Liver (tissue), 9 donors: ENCODE data around the gene SNX5. TPM values are rescaled to one million over a fixed set of nuclear protein-coding genes. Genes with fewer than 3 reads are reported as not detected.
A peak's percentile ranks its signal among the peaks of the same experiment; 100 is the strongest.

Experiments
- DNase-seq: peaks from one replicate; pipeline ENCODE4 v3.0.0-alpha.2; 2017; ENCODE audit warnings: low spot score
- H3K27ac ChIP-seq, 2 donors: one replicate each; pipeline ENCODE4 v1.7.0; 2013; ENCODE audit warnings: inconsistent platforms in 2 of 2, low read length in 2 of 2, control low read depth in 1 of 2, low read depth in 1 of 2, mild to moderate bottlenecking in 1 of 2
- H3K27me3 ChIP-seq, 4 donors: one replicate each; pipeline versions ENCODE4 v1.6.1 to v1.7.0; 2013; ENCODE audit warnings: low read length in 3 of 4, inconsistent platforms in 1 of 4, mild to moderate bottlenecking in 1 of 4, moderate library complexity in 1 of 4; ENCODE audit not compliant: control insufficient read depth in 4 of 4, insufficient read depth in 4 of 4
- H3K36me3 ChIP-seq, 4 donors: one replicate each; pipeline versions ENCODE4 v1.6.1 to v1.7.0; 2013; ENCODE audit warnings: low read length in 3 of 4, mild to moderate bottlenecking in 3 of 4, low read depth in 1 of 4, moderate library complexity in 1 of 4; ENCODE audit not compliant: control insufficient read depth in 4 of 4, insufficient read depth in 3 of 4
- H3K4me1 ChIP-seq, 4 donors: one replicate each; pipeline versions ENCODE4 v1.6.1 to v1.7.0; 2013; ENCODE audit warnings: low read length in 3 of 4, mild to moderate bottlenecking in 3 of 4, moderate library complexity in 1 of 4; ENCODE audit not compliant: control insufficient read depth in 4 of 4, insufficient read depth in 4 of 4
- H3K4me3 ChIP-seq, 3 donors: one replicate each; pipeline versions ENCODE4 v1.6.1 to v1.7.0; 2013; ENCODE audit warnings: low read length in 3 of 3, control low read depth in 1 of 3, low read depth in 1 of 3, mild to moderate bottlenecking in 1 of 3
- H3K9ac ChIP-seq, 2 donors: one replicate each; pipeline ENCODE4 v1.7.0; 2013; ENCODE audit warnings: low read length in 2 of 2, mild to moderate bottlenecking in 2 of 2, moderate library complexity in 2 of 2, control low read depth in 1 of 2, low read depth in 1 of 2
- H3K9me3 ChIP-seq, 4 donors: one replicate each; pipeline versions ENCODE4 v1.6.1 to v1.7.0; 2013; ENCODE audit warnings: low read length in 3 of 4; ENCODE audit not compliant: control insufficient read depth in 4 of 4
- ATF3 ChIP-seq: IDR thresholded peaks from 2 replicates; pipeline ENCODE4 v1.6.1; 2016; ENCODE audit warnings: antibody characterized with exemption
- EGR1 ChIP-seq, 2 donors: IDR thresholded peaks; 2 replicates each; pipeline ENCODE4 v1.6.1; 2016 to 2018; ENCODE audit warnings: antibody characterized with exemption in 2 of 2, low read depth in 2 of 2
- FOXA1 ChIP-seq: IDR thresholded peaks from 2 replicates; pipeline ENCODE4 v1.6.1; 2016; ENCODE audit warnings: antibody characterized with exemption
- FOXA2 ChIP-seq: IDR thresholded peaks from 2 replicates; pipeline ENCODE4 v1.6.1; 2016; ENCODE audit warnings: antibody characterized with exemption
- GABPA ChIP-seq, 2 donors: IDR thresholded peaks in 1 of 2; conservative IDR thresholded peaks in 1 of 2; 2 replicates each; pipeline ENCODE4 v1.6.1; 2016; ENCODE audit warnings: antibody characterized with exemption in 2 of 2, mild to moderate bottlenecking in 1 of 2, moderate library complexity in 1 of 2
- HNF4A ChIP-seq, 2 donors: conservative IDR thresholded peaks; 2 replicates each; pipeline ENCODE4 v1.6.1; 2016; ENCODE audit warnings: antibody characterized with exemption in 2 of 2, mild to moderate bottlenecking in 2 of 2
- HNF4G ChIP-seq: IDR thresholded peaks from 2 replicates; pipeline ENCODE4 v1.6.1; 2016; ENCODE audit warnings: antibody characterized with exemption
- JUND ChIP-seq, 2 donors: IDR thresholded peaks; 2 replicates each; pipeline ENCODE4 v1.6.1; 2016; ENCODE audit warnings: antibody characterized with exemption in 2 of 2
- MAX ChIP-seq: IDR thresholded peaks from 2 replicates; pipeline ENCODE4 v1.6.1; 2016; ENCODE audit warnings: antibody characterized with exemption
- NR2F2 ChIP-seq: IDR thresholded peaks from 2 replicates; pipeline ENCODE4 v1.6.1; 2016; ENCODE audit warnings: antibody characterized with exemption
- RAD21 ChIP-seq, 2 donors: IDR thresholded peaks; 2 replicates each; pipeline ENCODE4 v1.6.1; 2016; ENCODE audit warnings: antibody characterized with exemption in 2 of 2, mild to moderate bottlenecking in 2 of 2
- REST ChIP-seq: IDR thresholded peaks from 2 replicates; pipeline ENCODE4 v1.6.1; 2016; ENCODE audit warnings: antibody characterized with exemption, mild to moderate bottlenecking
- RXRA ChIP-seq, 2 donors: IDR thresholded peaks; 2 replicates each; pipeline ENCODE4 v1.6.1; 2017 to 2018; ENCODE audit warnings: antibody characterized with exemption in 2 of 2, mild to moderate bottlenecking in 1 of 2
- SP1 ChIP-seq: IDR thresholded peaks from 2 replicates; pipeline ENCODE4 v1.6.1; 2018; ENCODE audit warnings: antibody characterized with exemption, mild to moderate bottlenecking
- TAF1 ChIP-seq: conservative IDR thresholded peaks from 2 replicates; pipeline ENCODE4 v1.6.1; 2016; ENCODE audit warnings: antibody characterized with exemption, mild to moderate bottlenecking
- YY1 ChIP-seq: IDR thresholded peaks from 2 replicates; pipeline ENCODE4 v1.6.1; 2016; ENCODE audit warnings: antibody characterized with exemption, mild to moderate bottlenecking
- ZBTB33 ChIP-seq: IDR thresholded peaks from 2 replicates; pipeline ENCODE4 v1.6.1; 2016; ENCODE audit warnings: antibody characterized with exemption
- WGBS: extraction: QIAGEN DNeasy Blood & Tissue Kit; methylation state at CpG from one replicate; pipeline ENCODE4 v1.1.7; 2013; 5-methylcytosine and 5-hydroxymethylcytosine counted together
- polyA plus RNA-seq, 2 donors: library from polyadenylated mRNA; stranded (reverse) in 1 of 2; unstranded in 1 of 2; fragments of 200-250 nt in 1 of 2; fragments of >200 nt in 1 of 2; fragmentation: Nextera tagmentation in 1 of 2; extraction: Ambion mirVana in 1 of 2; gene quantifications; one replicate each; pipeline versions ENCODE4 v1.2.1 to v1.2.3, GENCODE V29; 2013 to 2015
- total RNA-seq, 2 donors: library from RNA; depleted of rRNA; stranded (reverse); fragments of >200 nt; gene quantifications; one replicate each; pipeline ENCODE4 v1.2.3, GENCODE V29; 2014
- TF ChIP-seq, protein P1 (sequence below): fragments of 150-350 bp; IDR thresholded peaks from 2 replicates; pipeline ENCODE4 v1.5.1; 2017; ENCODE audit warnings: improper control_type of control experiment, low read depth, low read length; ENCODE audit not compliant: missing input control
- donor health status: healthy.
- donor health status: healthy.
- donor health status: healthy.
- donor health status: healthy.
- donor health status: healthy.

The SNX5 gene
- total and polyA plus RNA-seq, 4 donors = 32.8 to 77.8 (median 46.2) TPM

DNA sequence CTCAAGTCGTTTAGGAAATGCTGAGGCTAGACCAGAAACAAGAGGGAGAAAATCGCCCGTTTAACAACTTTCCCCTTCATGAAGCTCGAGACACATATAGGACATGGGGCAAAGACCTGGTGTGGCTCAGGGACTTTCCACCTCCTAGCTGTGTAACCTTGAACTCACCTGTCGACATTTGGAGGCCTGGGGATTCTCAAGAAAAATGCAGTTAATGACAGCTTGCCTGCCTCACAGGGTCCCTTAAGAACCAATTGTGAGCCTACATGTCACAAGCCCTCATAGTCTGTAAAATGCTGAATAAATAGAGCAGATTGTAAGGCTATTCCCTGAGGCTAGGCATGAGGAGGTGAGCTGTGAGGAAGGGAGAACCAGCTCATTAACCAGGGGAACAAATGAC lies 35.3 kb upstream of the SNX5 start:
- no peak overlapping the region for H3K27ac ChIP-seq
- no peaks in the 10 kb centered on the region for H3K27me3 ChIP-seq
- no peaks in the 10 kb centered on the region for H3K9me3 ChIP-seq
- no peaks in the 10 kb centered on the region for H3K36me3 ChIP-seq
- WGBS = 72% methylated on average over 5 of the region's 5 CpGs
- no peak overlapping the region for H3K4me3 ChIP-seq
- peaks cover 0 to 9% (median 4%) of the 10 kb centered on the region in 4 donors for H3K4me1 ChIP-seq
- DNase-seq = no peak
- TF ChIP-seq TAF1 (no peak), ZBTB33 (no peak)
- no peak overlapping the region for H3K9ac ChIP-seq

GRCh38 chr20:18001131-18001921 lies 32.7 kb upstream of the SNX5 start:
- Histone ChIP-seq H3K9ac (no peak overlapping the region), H3K4me1 (peaks cover 0 to 6% (median 2%) of the 10 kb centered on the region in 4 donors), H3K9me3 (no peaks in the 10 kb centered on the region), H3K4me3 (no peak overlapping the region), H3K27ac (peak overlapping the region in 1 of 2 donors; percentile 1), H3K36me3 (no peaks in the 10 kb centered on the region), H3K27me3 (no peaks in the 10 kb centered on the region)
- no peak for DNase-seq
- TF ChIP-seq HNF4G = no peak
- peak; percentile 49 to 66 for TF ChIP-seq HNF4A (conservative IDR thresholded peaks at IDR 0.05)
- TF ChIP-seq ATF3 = no peak
- no peak for TF ChIP-seq GABPA (IDR thresholded peaks at IDR 0.05 in 1 of 2, conservative IDR thresholded peaks at IDR 0.05 in 1 of 2)
- peak; percentile 43 for TF ChIP-seq YY1
- peak; percentile 24 to 53 for TF ChIP-seq JUND (IDR thresholded peaks at IDR 0.05)
- no peak for TF ChIP-seq FOXA2
- TF ChIP-seq MAX = peak; percentile 79
- TF ChIP-seq TAF1 = no peak
- TF ChIP-seq EGR1 (IDR thresholded peaks at IDR 0.05; ENCODE audit: low read depth in 2 of 2) = no peak
- TF ChIP-seq REST = no peak
- TF ChIP-seq, protein P1, sequence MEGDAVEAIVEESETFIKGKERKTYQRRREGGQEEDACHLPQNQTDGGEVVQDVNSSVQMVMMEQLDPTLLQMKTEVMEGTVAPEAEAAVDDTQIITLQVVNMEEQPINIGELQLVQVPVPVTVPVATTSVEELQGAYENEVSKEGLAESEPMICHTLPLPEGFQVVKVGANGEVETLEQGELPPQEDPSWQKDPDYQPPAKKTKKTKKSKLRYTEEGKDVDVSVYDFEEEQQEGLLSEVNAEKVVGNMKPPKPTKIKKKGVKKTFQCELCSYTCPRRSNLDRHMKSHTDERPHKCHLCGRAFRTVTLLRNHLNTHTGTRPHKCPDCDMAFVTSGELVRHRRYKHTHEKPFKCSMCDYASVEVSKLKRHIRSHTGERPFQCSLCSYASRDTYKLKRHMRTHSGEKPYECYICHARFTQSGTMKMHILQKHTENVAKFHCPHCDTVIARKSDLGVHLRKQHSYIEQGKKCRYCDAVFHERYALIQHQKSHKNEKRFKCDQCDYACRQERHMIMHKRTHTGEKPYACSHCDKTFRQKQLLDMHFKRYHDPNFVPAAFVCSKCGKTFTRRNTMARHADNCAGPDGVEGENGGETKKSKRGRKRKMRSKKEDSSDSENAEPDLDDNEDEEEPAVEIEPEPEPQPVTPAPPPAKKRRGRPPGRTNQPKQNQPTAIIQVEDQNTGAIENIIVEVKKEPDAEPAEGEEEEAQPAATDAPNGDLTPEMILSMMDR = peak; percentile 28
- TF ChIP-seq FOXA1 = no peak
- TF ChIP-seq RXRA (IDR thresholded peaks at IDR 0.05) = peak in 1 of 2 donors; percentile 58
- no peak for TF ChIP-seq NR2F2
- peak; percentile 13 for TF ChIP-seq ZBTB33
- TF ChIP-seq SP1 = peak; percentile 49
- TF ChIP-seq RAD21 (IDR thresholded peaks at IDR 0.05) = peak; percentile 6 to 46
- 61% methylated on average over 10 of the region's 10 CpGs for WGBS
